ENCODE results near the gene GFRA1.

DNA sequence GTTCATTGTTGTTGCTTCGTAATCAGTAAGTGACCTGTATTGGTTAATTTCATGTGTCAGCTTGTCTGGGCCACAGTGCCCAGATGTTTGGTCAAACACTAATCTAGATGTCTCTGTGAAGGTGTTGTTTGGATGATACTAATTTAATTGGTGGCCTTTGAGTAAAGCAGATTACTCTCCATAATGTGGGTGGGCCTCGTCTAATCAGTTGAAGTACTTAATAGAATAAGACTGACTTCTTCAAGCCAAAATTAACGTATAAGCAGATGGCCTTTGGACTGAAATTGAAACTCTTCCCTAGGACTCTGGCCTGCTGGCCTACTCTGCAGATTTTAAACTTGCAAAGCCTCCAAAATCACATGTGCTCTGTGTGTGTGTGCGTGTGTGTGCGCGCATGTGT lies 245.7 kb downstream of the GFRA1 start:
- TF ChIP-seq, protein P1, sequence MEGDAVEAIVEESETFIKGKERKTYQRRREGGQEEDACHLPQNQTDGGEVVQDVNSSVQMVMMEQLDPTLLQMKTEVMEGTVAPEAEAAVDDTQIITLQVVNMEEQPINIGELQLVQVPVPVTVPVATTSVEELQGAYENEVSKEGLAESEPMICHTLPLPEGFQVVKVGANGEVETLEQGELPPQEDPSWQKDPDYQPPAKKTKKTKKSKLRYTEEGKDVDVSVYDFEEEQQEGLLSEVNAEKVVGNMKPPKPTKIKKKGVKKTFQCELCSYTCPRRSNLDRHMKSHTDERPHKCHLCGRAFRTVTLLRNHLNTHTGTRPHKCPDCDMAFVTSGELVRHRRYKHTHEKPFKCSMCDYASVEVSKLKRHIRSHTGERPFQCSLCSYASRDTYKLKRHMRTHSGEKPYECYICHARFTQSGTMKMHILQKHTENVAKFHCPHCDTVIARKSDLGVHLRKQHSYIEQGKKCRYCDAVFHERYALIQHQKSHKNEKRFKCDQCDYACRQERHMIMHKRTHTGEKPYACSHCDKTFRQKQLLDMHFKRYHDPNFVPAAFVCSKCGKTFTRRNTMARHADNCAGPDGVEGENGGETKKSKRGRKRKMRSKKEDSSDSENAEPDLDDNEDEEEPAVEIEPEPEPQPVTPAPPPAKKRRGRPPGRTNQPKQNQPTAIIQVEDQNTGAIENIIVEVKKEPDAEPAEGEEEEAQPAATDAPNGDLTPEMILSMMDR (IDR thresholded peaks at IDR 0.05 in 8 of 11, conservative IDR thresholded peaks at IDR 0.05 in 3 of 11) = no peak
- no peak for TF ChIP-seq POLR2A (IDR thresholded peaks at IDR 0.05)
- TF ChIP-seq POLR2AphosphoS5 (IDR thresholded peaks at IDR 0.05) = no peak

All from spleen (tissue), 7 donors.